CD4-positive, CD25-positive, alpha-beta regulatory T cell (primary cell): ENCODE data around the gene EEF1AKMT4. TPM values are rescaled to one million over a fixed set of nuclear protein-coding genes. Genes with fewer than 3 reads are reported as not detected.

ENCODE experiments used
- ATAC-seq, 2 donors: fragments of 150-1000 bp; cut with Tn5 transposase; one replicate each; pipeline ENCODE4 v1.10.0; 2021; ENCODE audit warnings: low read depth in 2 of 2, moderate number of reproducible peaks in 2 of 2, moderate library complexity in 1 of 2
- DNase-seq, 3 donors: peaks; one replicate each; pipeline versions ENCODE4 v3.0.0 to v3.0.0-alpha.2; 2012 to 2022; ENCODE audit warnings: mixed read lengths in 1 of 3
- H3K27ac ChIP-seq: one replicate; pipeline ENCODE4 v1.7.0; 2013; ENCODE audit warnings: mild to moderate bottlenecking, low read length; ENCODE audit not compliant: insufficient read depth, poor library complexity, severe bottlenecking
- H3K27me3 ChIP-seq: one replicate; pipeline ENCODE4 v1.7.0; 2013; ENCODE audit warnings: low read length; ENCODE audit not compliant: control insufficient read depth, insufficient read depth
- H3K36me3 ChIP-seq: one replicate; pipeline ENCODE4 v1.7.0; 2013; ENCODE audit warnings: mild to moderate bottlenecking, low read length, moderate library complexity; ENCODE audit not compliant: control insufficient read depth, insufficient read depth
- H3K4me1 ChIP-seq: 2 replicates; pipeline ENCODE4 v1.7.0; 2013; ENCODE audit warnings: mild to moderate bottlenecking, low read length; ENCODE audit not compliant: insufficient read depth, control insufficient read depth, poor library complexity, severe bottlenecking
- H3K4me3 ChIP-seq: one replicate; pipeline ENCODE4 v1.7.0; 2013; ENCODE audit warnings: low read depth, mild to moderate bottlenecking, low read length, moderate library complexity
- H3K9me3 ChIP-seq, 2 experiments: 1 replicate in 1 of 2; 2 replicates in 1 of 2; pipeline ENCODE4 v1.7.0; 2013; ENCODE audit warnings: low read length in 2 of 2, mild to moderate bottlenecking in 1 of 2, moderate library complexity in 1 of 2; ENCODE audit not compliant: control insufficient read depth in 2 of 2
- H3K27ac Mint-ChIP-seq, 3 donors: one replicate each; pipeline ENCODE4 v1.8.0; 2020 to 2022; ENCODE audit warnings: mild to moderate bottlenecking in 3 of 3, mixed read lengths in 3 of 3, moderate library complexity in 2 of 3
- H3K27me3 Mint-ChIP-seq: one replicate; pipeline ENCODE4 v1.8.0; 2022; ENCODE audit warnings: mild to moderate bottlenecking, mixed read lengths
- H3K36me3 Mint-ChIP-seq: one replicate; pipeline ENCODE4 v1.8.0; 2020; ENCODE audit warnings: mixed read lengths
- H3K4me1 Mint-ChIP-seq, 4 donors: one replicate each; pipeline ENCODE4 v1.8.0; 2020 to 2022; ENCODE audit warnings: mixed read lengths in 4 of 4, mild to moderate bottlenecking in 1 of 4
- H3K4me3 Mint-ChIP-seq, 4 donors: one replicate each; pipeline ENCODE4 v1.8.0; 2020 to 2022; ENCODE audit warnings: mild to moderate bottlenecking in 4 of 4, mixed read lengths in 4 of 4, moderate library complexity in 3 of 4
- H3K9me3 Mint-ChIP-seq, 7 donors: one replicate each; pipeline ENCODE4 v1.8.0; 2020 to 2022; ENCODE audit warnings: mixed read lengths in 7 of 7, mild to moderate bottlenecking in 3 of 7, moderate library complexity in 2 of 7
- polyA plus RNA-seq, 4 donors: library from polyadenylated mRNA; unstranded; fragments of 300-500 nt; fragmentation: Illumina TruSeq; gene quantifications; one replicate each; pipeline ENCODE4 v1.2.3, GENCODE V29; 2021
- total RNA-seq: library from RNA; stranded (reverse); gene quantifications from one replicate; pipeline ENCODE4 v1.2.3, GENCODE V29; 2022

Gene EEF1AKMT4
- total and polyA plus RNA-seq, 5 donors from 2014 or later = 0.84 to 7.5 (median 5.2) TPM

DNA sequence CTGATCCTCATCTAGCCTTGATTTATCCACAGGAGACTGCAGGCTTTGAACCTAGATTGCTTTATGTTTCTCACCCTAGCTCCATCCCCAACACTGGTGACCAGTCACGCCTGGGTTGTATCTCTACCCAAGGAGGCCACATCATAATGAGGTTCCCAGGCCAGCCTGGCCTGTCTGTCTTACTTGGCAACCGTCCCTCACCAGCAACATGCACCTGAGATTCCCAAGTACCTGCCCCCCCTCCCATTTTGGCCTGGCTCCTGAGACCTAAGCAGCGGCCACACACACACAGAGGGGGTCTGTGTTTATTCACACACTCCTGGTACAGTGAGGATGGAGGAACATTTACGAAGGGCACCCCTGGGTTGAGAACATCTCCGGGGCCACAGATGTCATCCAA is 9.5 kb downstream of the EEF1AKMT4 start:
- H3K36me3 Mint-ChIP-seq = peaks cover 8% of the 10 kb centered on the region
- DNase-seq (no peak), ATAC-seq (no peak)
- H3K27ac Mint-ChIP-seq = peak overlapping the region in 1 of 3 donors; percentile 33
- H3K27me3 Mint-ChIP-seq = peaks cover 32% of the 10 kb centered on the region
- Histone ChIP-seq H3K27me3 (peaks cover 9% of the 10 kb centered on the region), H3K27ac (no peak overlapping the region), H3K36me3 (no peaks in the 10 kb centered on the region), H3K4me1 (peaks cover 28% of the 10 kb centered on the region), H3K4me3 (no peak overlapping the region), H3K9me3 (no peaks in the 10 kb centered on the region)
- peak overlapping the region; percentile 59 to 85 (median 72) for H3K4me3 Mint-ChIP-seq
- H3K9me3 Mint-ChIP-seq = peaks cover 0 to 4% (median 0%) of the 10 kb centered on the region in 7 donors
- H3K4me1 Mint-ChIP-seq = peaks cover 0 to 28% (median 19%) of the 10 kb centered on the region in 4 donors

DNA sequence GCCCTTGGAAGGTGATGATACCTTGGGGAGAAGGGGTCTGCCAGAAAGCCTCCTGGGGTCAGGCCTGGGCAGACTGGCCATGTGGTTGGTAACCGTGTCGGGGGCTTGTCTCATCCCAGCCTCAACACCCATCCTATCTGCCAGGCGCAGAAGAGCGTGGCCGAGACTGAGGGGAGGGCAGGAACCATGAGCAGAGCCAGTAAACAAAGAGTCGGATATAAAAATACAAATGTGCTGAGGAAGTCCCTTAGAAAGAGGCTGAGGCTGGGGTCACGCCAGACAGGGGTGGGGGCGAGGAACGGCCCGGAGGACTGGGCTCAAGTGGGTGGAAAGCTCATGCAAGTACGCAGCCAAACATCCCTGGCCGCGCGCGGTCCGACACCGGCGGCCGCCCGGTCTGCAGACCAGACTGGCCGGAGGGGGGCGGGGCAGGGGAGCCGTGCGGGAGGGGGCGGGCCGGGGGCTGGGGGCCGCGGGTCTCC is 10.0 kb downstream of the EEF1AKMT4 start:
- Histone ChIP-seq H3K36me3 (no peaks in the 10 kb centered on the region), H3K9me3 (no peaks in the 10 kb centered on the region), H3K4me3 (no peak overlapping the region), H3K4me1 (peaks cover 28% of the 10 kb centered on the region), H3K27ac (no peak overlapping the region), H3K27me3 (peaks cover 9% of the 10 kb centered on the region)
- Mint-ChIP-seq H3K27ac (peak overlapping the region in 1 of 3 donors; percentile 26), H3K27me3 (peaks cover 37% of the 10 kb centered on the region), H3K36me3 (peaks cover 8% of the 10 kb centered on the region), H3K4me3 (peak overlapping the region; percentile 62 to 85 (median 76)), H3K4me1 (peaks cover 0 to 28% (median 19%) of the 10 kb centered on the region in 4 donors), H3K9me3 (peaks cover 0 to 4% (median 0%) of the 10 kb centered on the region in 7 donors)
- no peak for ATAC-seq
- DNase-seq = no peak

DNA sequence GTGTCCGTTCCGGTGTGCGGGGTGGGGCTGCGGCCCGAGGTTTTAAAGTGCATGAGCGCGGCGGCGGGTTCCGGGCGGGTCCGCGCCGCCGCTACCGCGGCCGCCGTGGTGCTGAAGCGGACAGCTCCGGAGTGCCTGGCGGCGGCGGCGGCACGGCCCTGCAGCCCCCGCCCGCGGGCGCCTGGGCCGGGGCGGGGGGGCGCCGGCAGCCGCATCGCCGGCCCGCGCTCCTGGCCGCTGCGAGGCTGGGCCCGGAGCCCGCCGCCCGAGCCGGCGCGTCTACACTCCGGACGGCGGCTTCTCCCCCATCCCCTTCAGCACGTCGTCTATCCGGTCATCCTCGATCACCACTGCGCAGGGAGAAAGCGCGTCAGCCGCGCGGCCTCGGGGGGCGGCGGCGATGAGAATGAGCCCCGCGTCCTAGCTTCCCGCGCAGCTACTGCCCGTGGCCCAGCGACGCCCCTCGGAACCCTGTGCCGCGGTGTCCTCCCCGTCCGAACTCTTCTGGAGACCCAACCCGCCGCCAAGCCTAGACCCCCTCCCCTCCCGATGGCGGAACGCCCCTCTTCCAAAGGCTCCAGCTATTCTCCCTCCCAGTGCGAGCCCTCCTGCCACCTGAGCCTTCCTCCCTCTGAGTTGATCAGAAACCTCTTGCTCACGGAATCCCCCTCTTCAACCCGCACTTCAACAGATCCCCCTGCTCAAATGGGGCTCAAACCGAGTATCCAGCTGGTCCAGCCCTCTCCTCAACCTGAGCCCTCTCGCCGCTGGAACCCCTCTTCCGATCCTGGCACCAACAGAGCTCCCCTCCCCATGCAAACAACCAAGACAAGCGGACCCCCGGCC is 10.6 kb downstream of the EEF1AKMT4 start:
- peaks cover 8% of the 10 kb centered on the region for H3K36me3 Mint-ChIP-seq
- H3K9me3 Mint-ChIP-seq = peaks cover 0 to 4% (median 0%) of the 10 kb centered on the region in 7 donors
- H3K9me3 ChIP-seq = no peaks in the 10 kb centered on the region
- DNase-seq (peak in 2 of 3 donors; percentile 12 to 37), ATAC-seq (peak; percentile 51 to 61)
- H3K4me1 ChIP-seq = peaks cover 28% of the 10 kb centered on the region
- peaks cover 0 to 28% (median 19%) of the 10 kb centered on the region in 4 donors for H3K4me1 Mint-ChIP-seq
- H3K4me3 ChIP-seq = peak overlapping the region; percentile 44
- no peak overlapping the region for H3K27ac Mint-ChIP-seq
- no peaks in the 10 kb centered on the region for H3K36me3 ChIP-seq
- H3K27ac ChIP-seq = no peak overlapping the region
- peak overlapping the region; percentile 78 to 89 (median 84) for H3K4me3 Mint-ChIP-seq
- H3K27me3 Mint-ChIP-seq = peaks cover 44% of the 10 kb centered on the region
- peaks cover 11% of the 10 kb centered on the region for H3K27me3 ChIP-seq

DNA sequence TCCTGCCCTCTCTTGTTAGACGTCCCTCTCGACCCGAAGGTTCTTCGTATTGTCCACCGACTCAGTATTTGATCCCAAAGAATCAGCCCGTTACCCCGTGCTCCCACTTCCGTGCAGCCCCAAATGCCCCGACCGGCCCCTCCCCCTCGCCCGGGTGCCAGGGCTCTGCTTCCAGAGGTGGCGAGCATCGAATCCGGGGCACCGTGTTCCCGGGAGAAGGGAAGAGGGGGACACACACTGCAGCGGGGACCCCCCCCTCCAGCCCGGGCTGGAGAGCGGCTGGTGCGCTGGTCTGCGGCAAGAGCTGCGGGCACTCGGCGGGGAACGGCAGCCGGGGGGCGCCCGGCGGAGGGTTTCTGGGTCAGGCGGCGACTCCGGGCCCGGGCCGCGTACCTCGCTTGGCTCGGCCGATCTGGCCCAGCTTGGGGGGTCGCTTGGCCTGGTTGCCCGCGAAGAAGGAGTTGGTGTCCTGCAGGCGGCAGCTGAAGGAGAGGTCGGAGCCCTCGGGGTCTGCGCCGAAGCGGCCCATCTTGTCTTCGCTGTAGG is 11.3 kb downstream of the EEF1AKMT4 start:
- peaks cover 11% of the 10 kb centered on the region for H3K27me3 ChIP-seq
- peaks cover 0 to 4% (median 0%) of the 10 kb centered on the region in 7 donors for H3K9me3 Mint-ChIP-seq
- H3K36me3 Mint-ChIP-seq = peaks cover 5% of the 10 kb centered on the region
- H3K4me3 ChIP-seq = peak overlapping the region; percentile 44
- H3K4me1 ChIP-seq = peaks cover 28% of the 10 kb centered on the region
- no peaks in the 10 kb centered on the region for H3K36me3 ChIP-seq
- H3K4me3 Mint-ChIP-seq = peak overlapping the region; percentile 78 to 89 (median 84)
- peaks cover 0 to 28% (median 18%) of the 10 kb centered on the region in 4 donors for H3K4me1 Mint-ChIP-seq
- DNase-seq (no peak), ATAC-seq (no peak)
- no peak overlapping the region for H3K27ac Mint-ChIP-seq
- no peak overlapping the region for H3K27ac ChIP-seq
- no peaks in the 10 kb centered on the region for H3K9me3 ChIP-seq
- H3K27me3 Mint-ChIP-seq = peaks cover 45% of the 10 kb centered on the region

DNA sequence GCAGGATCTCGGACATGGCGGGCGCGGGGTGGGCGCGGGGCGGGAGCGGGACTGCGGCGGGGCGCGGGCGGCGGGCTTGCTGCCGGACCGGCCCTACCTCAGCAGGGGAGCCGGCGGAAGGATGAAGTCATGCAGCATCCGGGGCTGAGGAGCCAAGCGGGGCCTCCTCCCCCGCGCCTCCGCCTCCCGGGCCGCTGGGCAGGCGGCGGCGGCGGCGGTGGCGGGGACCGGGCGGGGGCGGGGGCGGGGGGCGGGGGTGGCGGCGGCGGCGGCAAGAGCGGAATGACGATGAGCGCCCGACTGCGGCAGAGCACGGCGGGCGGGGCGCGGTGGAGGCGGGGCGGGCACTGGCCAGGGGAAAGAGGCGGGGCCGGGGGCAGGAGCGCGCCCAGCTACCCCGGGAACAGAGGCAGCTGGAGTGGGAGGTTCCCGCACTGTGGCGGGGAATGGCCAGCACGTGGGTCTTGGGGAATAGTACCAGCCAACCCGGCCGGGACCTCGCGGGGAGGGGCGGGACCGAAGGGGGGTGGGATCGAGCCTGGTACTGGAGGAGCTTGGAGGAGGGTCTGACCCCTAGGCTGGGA is 11.9 kb downstream of the EEF1AKMT4 start, which contains the start of gene CAMK2N2:
CAMK2N2 (minus strand) TSS at position 284 of the 584 bp plus-strand sequence; CDS start at position 16, 268 bp downstream.
- Mint-ChIP-seq H3K4me3 (peak within 1 kb of the TSS; percentile 84 to 89 (median 87)), H3K4me1 (peaks cover 0 to 28% (median 18%) of the 10 kb centered on the region in 4 donors), H3K36me3 (peaks cover 5% of the 10 kb centered on the region), H3K27me3 (peaks cover 46% of the 10 kb centered on the region), H3K27ac (peak within 1 kb of the TSS in 2 of 3 donors; percentile 13 to 57), H3K9me3 (peaks cover 0 to 4% (median 0%) of the 10 kb centered on the region in 7 donors)
- Histone ChIP-seq H3K36me3 (no peaks in the 10 kb centered on the region), H3K9me3 (no peaks in the 10 kb centered on the region), H3K27ac (no peak within 1 kb of the TSS), H3K27me3 (peaks cover 11% of the 10 kb centered on the region), H3K4me1 (peaks cover 28% of the 10 kb centered on the region), H3K4me3 (peak within 1 kb of the TSS; percentile 69)
- peak in 2 of 3 donors; percentile 42 to 59 for DNase-seq
- ATAC-seq = peak; percentile 25 to 43

DNA sequence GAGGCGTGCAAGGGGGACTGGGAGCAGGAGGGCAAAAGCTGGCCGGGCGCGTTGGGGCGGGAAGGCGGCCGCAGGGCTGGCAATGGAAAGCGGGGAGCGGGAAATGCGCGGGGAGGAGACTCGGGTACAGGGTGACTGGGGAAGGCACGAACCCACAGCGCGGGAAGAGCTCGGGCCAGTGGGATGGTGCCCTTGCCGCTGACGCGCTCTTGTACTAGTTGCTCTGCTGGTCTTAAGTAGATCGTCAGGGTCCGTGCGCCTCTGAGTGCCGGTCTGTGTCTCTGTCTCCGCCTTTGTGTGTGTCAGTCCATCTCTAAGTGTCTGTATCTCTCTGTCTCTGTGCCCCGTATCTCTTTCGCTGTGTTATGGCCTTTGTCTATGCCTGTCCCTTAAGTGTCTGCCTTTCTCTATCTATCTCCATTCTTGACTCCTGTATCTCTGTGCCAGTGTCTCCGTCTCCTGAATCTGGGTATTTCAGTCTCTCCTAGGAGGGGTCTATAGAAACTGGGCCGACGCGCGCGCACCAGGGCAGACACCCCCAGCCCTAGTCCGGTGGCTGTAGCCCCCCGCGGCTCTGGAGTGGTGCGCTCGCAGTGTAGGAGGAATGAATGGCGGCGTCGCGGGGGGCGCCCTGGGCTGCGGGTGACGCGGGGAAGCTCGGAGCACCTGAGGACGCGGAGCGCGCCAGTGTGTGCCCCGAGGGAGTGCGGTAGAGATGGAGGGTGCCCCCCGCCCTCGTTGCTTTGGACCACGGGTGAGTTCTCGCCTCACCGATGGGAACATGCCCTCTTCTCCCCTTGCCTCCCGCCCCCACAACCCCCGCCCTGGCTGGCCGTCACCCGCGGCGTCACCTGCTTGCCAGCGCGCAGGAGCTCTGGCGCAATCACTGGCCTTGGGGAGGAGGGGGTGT is 12.6 kb downstream of the EEF1AKMT4 start:
- DNase-seq = peak in 1 of 3 donors; percentile 26

More for the DNA sequence above, 12.6 kb downstream of the EEF1AKMT4 start:
- H3K27me3 Mint-ChIP-seq = peaks cover 51% of the 10 kb centered on the region
- peaks cover 0 to 4% (median under 1%) of the 10 kb centered on the region in 7 donors for H3K9me3 Mint-ChIP-seq
- H3K4me3 ChIP-seq = peak overlapping the region; percentile 69
- peak overlapping the region; percentile 82 to 88 (median 86) for H3K4me3 Mint-ChIP-seq
- H3K4me1 ChIP-seq = peaks cover 28% of the 10 kb centered on the region
- no peaks in the 10 kb centered on the region for H3K36me3 ChIP-seq
- H3K4me1 Mint-ChIP-seq = peaks cover 0 to 28% (median 18%) of the 10 kb centered on the region in 4 donors
- ATAC-seq = peak in 1 of 2 donors; percentile 28
- peaks cover 11% of the 10 kb centered on the region for H3K27me3 ChIP-seq
- no peak overlapping the region for H3K27ac ChIP-seq
- no peaks in the 10 kb centered on the region for H3K9me3 ChIP-seq
- H3K27ac Mint-ChIP-seq = peak overlapping the region in 2 of 3 donors; percentile 13 to 57
- peaks cover 5% of the 10 kb centered on the region for H3K36me3 Mint-ChIP-seq
